ENCODE measurements around the gene PPP2R3A. TPM values are rescaled to one million over a fixed set of nuclear protein-coding genes. Genes with fewer than 3 reads are reported as not detected.
A peak's percentile ranks its signal among the peaks of the same experiment; 100 is the strongest.

Gene PPP2R3A
- total RNA-seq, 6 donors from 2014 or later = 5.5 to 35.6 (median 11.0) TPM

- H3K27me3 ChIP-seq = no peaks in the 10 kb centered on the region
- DNase-seq (no peak), ATAC-seq (ENCODE audit: low FRiP score in 2 of 2) (no peak)
- no peaks in the 10 kb centered on the region for H3K9me3 ChIP-seq
- H3K4me3 ChIP-seq = no peak overlapping the region
- no peak overlapping the region for H3K27ac ChIP-seq
- H3K36me3 ChIP-seq = no peaks in the 10 kb centered on the region
- WGBS, 2 donors = 85 to 92% methylated on average over 8 of the region's 8 CpGs
- peaks cover 40 to 86% (median 62%) of the 10 kb centered on the region in 4 donors for H3K4me1 ChIP-seq
- TF ChIP-seq CTCF (IDR thresholded peaks at IDR 0.05) = no peak
Observed at GRCh38 chr3:136181741-136182140, 216.2 kb downstream of the PPP2R3A start.

- Histone ChIP-seq H3K4me3 (no peak overlapping the region), H3K27me3 (no peaks in the 10 kb centered on the region), H3K9me3 (no peaks in the 10 kb centered on the region), H3K36me3 (no peaks in the 10 kb centered on the region), H3K4me1 (peaks cover 51 to 89% (median 72%) of the 10 kb centered on the region in 4 donors), H3K27ac (no peak overlapping the region)
- WGBS, 2 donors = 73 to 79% methylated on average over 2 of the region's 2 CpGs
- DNase-seq = no peak
- ATAC-seq (ENCODE audit: low FRiP score in 2 of 2) = peak in 1 of 2 donors; percentile 56
- TF ChIP-seq POLR2AphosphoS5 (IDR thresholded peaks at IDR 0.05) = no peak
- no peak for TF ChIP-seq EP300 (IDR thresholded peaks at IDR 0.05)
- no peak for TF ChIP-seq POLR2A (IDR thresholded peaks at IDR 0.05)
- TF ChIP-seq CTCF (IDR thresholded peaks at IDR 0.05) = no peak
Observed at GRCh38 chr3:136184703-136185102, 219.2 kb downstream of the PPP2R3A start.

- ATAC-seq (ENCODE audit: low FRiP score in 2 of 2) (peak in 1 of 2 donors; percentile 54), DNase-seq (peak in 1 of 2 donors; percentile 79)
- Histone ChIP-seq H3K9me3 (no peaks in the 10 kb centered on the region), H3K27me3 (no peaks in the 10 kb centered on the region), H3K27ac (peak overlapping the region in 1 of 4 donors; percentile 25), H3K36me3 (no peaks in the 10 kb centered on the region), H3K4me1 (peaks cover 62 to 92% (median 73%) of the 10 kb centered on the region in 4 donors), H3K4me3 (no peak overlapping the region)
- TF ChIP-seq POLR2A (IDR thresholded peaks at IDR 0.05) (no peak), CTCF (IDR thresholded peaks at IDR 0.05) (no peak), POLR2AphosphoS5 (IDR thresholded peaks at IDR 0.05) (no peak), EP300 (IDR thresholded peaks at IDR 0.05) (no peak)
- 39 to 48% methylated on average over 2 to 3 of the region's 3 CpGs for WGBS, 2 donors
Observed at GRCh38 chr3:136186344-136186743, 220.8 kb downstream of the PPP2R3A start.

GRCh38 chr3:136186846-136187245 lies 221.3 kb downstream of the PPP2R3A start:
- H3K9me3 ChIP-seq = no peaks in the 10 kb centered on the region
- H3K36me3 ChIP-seq = no peaks in the 10 kb centered on the region
- H3K4me3 ChIP-seq = no peak overlapping the region
- TF ChIP-seq POLR2A (IDR thresholded peaks at IDR 0.05) = no peak
- TF ChIP-seq EP300 (IDR thresholded peaks at IDR 0.05) = no peak
- no peak for TF ChIP-seq POLR2AphosphoS5 (IDR thresholded peaks at IDR 0.05)
- TF ChIP-seq CTCF (IDR thresholded peaks at IDR 0.05) = no peak
- no peaks in the 10 kb centered on the region for H3K27me3 ChIP-seq
- 54 to 68% methylated on average over 4 of the region's 4 CpGs for WGBS, 2 donors
- H3K4me1 ChIP-seq = peaks cover 66 to 92% (median 76%) of the 10 kb centered on the region in 4 donors
- ATAC-seq (ENCODE audit: low FRiP score in 2 of 2) (no peak), DNase-seq (no peak)
- H3K27ac ChIP-seq = peak overlapping the region in 2 of 4 donors; percentile 4 to 25

- ATAC-seq (ENCODE audit: low FRiP score in 2 of 2) (no peak), DNase-seq (no peak)
- Histone ChIP-seq H3K4me3 (no peak overlapping the region), H3K36me3 (no peaks in the 10 kb centered on the region), H3K4me1 (peaks cover 66 to 92% (median 75%) of the 10 kb centered on the region in 4 donors), H3K27me3 (no peaks in the 10 kb centered on the region), H3K9me3 (no peaks in the 10 kb centered on the region), H3K27ac (peak overlapping the region in 2 of 4 donors; percentile 4 to 36)
- TF ChIP-seq EP300 (IDR thresholded peaks at IDR 0.05) (peak in 1 of 4 donors; percentile 45), CTCF (IDR thresholded peaks at IDR 0.05) (no peak), POLR2A (IDR thresholded peaks at IDR 0.05) (no peak), POLR2AphosphoS5 (IDR thresholded peaks at IDR 0.05) (peak in 1 of 2 donors; percentile 10)
- 62 to 75% methylated on average over 4 of the region's 4 CpGs for WGBS, 2 donors
Observed at GRCh38 chr3:136187868-136188267, 222.3 kb downstream of the PPP2R3A start.
